AG09319 (cell line): ENCODE measurements around the gene CCDC148.

Source experiments
- DNase-seq: peaks from one replicate; pipeline ENCODE4 v3.0.0-alpha.2; 2010; ENCODE audit warnings: low read depth; ENCODE audit errors: extremely low read depth
- CTCF ChIP-seq: IDR thresholded peaks from 2 replicates; pipeline ENCODE4 v1.5.1; 2011; ENCODE audit warnings: low read depth, mild to moderate bottlenecking, inconsistent platforms, low read length, moderate library complexity

The CCDC148 gene

GRCh38 chr2:158184556-158185343 is 271.8 kb downstream of the CCDC148 start:
- TF ChIP-seq CTCF: no peak
- no peak for DNase-seq

GRCh38 chr2:158184001-158184400 is 272.6 kb downstream of the CCDC148 start:
- TF ChIP-seq CTCF: no peak
- no peak for DNase-seq

- TF ChIP-seq CTCF: no peak
- no peak for DNase-seq
Measured at GRCh38 chr2:158182676-158183295, 273.8 kb downstream of the CCDC148 start.

- no peak for DNase-seq
- no peak for TF ChIP-seq CTCF
Measured at GRCh38 chr2:158181171-158181570, 275.4 kb downstream of the CCDC148 start.

GRCh38 chr2:158179660-158180059 is 276.9 kb downstream of the CCDC148 start:
- peak; percentile 42 for TF ChIP-seq CTCF
- no peak for DNase-seq

GRCh38 chr2:158178646-158179045 is 277.9 kb downstream of the CCDC148 start:
- DNase-seq: no peak
- no peak for TF ChIP-seq CTCF

GRCh38 chr2:158174956-158175355 is 281.6 kb downstream of the CCDC148 start:
- DNase-seq: no peak
- no peak for TF ChIP-seq CTCF
